GM10266 (cell line): ENCODE data around the gene FSD2.

Source experiments
- DNase-seq: peaks from one replicate; pipeline ENCODE4 v3.0.0; 2012; ENCODE audit errors: extremely low spot score
- TF ChIP-seq, protein P1 (sequence below): IDR thresholded peaks from 2 replicates; pipeline ENCODE4 v1.5.1; 2012; ENCODE audit warnings: mild to moderate bottlenecking, low read depth; ENCODE audit not compliant: control insufficient read depth, insufficient read depth; ENCODE audit errors: missing control alignments

The FSD2 gene

DNA sequence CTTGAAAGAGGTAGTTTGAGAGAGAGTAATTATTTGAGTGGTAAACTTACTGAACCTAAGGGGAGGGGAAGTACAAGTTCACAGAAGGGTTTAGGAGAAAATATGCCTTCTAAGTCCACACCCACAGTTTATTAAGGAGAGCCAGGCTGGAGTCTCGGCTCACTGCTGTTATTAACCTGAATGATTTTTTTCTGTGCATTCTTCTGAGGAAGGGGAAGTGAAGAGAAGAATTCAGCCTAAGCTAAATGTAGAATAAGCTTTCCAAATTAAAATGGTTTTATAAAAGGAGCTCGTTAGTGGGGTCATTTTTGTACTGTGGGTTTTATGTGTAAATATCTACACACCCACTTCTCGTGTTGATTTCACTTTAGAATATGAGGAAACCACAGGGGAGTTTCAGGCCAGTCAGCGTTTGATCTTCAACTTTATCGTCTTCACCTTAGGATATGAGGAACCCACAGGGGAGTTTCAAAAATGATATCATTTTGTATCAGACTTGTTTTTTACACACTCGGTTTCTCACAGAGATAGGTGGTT is 5.1 kb upstream of the FSD2 start:
- DNase-seq = no peak
- TF ChIP-seq, protein P1, sequence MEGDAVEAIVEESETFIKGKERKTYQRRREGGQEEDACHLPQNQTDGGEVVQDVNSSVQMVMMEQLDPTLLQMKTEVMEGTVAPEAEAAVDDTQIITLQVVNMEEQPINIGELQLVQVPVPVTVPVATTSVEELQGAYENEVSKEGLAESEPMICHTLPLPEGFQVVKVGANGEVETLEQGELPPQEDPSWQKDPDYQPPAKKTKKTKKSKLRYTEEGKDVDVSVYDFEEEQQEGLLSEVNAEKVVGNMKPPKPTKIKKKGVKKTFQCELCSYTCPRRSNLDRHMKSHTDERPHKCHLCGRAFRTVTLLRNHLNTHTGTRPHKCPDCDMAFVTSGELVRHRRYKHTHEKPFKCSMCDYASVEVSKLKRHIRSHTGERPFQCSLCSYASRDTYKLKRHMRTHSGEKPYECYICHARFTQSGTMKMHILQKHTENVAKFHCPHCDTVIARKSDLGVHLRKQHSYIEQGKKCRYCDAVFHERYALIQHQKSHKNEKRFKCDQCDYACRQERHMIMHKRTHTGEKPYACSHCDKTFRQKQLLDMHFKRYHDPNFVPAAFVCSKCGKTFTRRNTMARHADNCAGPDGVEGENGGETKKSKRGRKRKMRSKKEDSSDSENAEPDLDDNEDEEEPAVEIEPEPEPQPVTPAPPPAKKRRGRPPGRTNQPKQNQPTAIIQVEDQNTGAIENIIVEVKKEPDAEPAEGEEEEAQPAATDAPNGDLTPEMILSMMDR = no peak

DNA sequence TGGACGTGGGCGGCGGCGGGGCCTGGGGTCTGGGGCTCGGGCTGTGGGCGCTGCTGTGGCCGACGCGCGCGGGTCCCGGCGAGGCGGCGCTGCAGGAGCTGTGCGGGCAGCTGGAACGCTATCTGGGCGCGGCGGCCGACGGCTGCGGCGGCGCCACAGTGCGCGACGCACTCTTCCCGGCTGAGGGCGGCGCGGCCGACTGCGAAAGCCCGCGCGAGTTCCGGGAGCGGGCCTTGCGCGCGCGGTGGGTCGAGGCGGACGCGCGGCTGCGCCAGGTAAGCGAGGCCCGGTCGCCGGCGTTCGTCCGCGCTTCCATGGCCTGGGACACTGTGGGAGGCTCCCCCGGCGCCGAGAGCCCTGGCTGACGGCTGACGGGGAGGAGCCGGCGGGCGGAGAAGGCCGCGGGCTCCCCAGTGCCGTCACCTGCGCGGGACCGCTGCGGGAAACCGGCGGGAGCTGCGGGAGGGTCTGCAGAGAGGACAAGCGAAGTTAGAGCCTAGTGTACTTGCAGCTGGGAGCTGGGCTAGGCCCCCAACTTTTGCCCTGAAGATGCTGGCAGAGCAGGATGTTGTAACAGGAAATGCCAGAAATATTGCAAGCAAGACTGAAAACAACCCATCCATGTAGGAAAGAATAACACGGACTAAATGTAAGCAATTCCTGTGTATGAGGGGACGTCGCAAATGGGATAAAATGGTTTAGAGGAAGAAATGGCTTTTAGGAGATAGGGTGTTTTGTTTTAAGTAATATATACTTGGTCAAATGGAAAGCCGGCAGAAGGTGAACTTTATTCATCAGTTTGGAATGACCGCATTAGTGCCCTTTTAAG is 4.4 kb upstream of the FSD2 start:
- no peak for DNase-seq
- TF ChIP-seq, protein P1 = no peak

- TF ChIP-seq, protein P1 = peak; percentile 52
- DNase-seq = peak; percentile 95
Measured at GRCh38 chr15:82809308-82810060, 3.6 kb upstream of the FSD2 start, which contains the start of gene WHAMM. Gene WHAMM (plus strand): TSS chr15:82809628. CDS start chr15:82809727, 99 bp downstream.

DNA sequence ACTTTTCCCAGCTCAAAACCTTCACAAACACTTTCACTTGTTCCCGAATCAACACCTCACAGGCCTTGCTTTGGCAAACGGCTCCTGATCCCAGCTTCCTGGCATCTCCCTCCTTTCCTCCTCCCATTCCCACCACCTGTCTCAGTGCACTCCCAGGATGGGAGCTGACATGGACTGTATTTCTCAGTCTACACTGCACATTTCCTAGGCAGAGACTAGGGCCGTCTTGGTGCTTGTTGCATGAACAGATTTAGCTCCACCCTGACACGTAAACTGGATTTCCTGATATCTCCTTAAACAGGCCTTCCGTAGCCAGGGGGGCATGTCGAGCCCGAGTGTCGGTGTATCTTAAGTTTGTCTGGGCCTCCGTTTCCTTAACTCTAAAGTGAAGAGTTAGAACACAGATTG is 2.8 kb upstream of the FSD2 start:
- TF ChIP-seq, protein P1 = no peak
- DNase-seq = no peak

DNA sequence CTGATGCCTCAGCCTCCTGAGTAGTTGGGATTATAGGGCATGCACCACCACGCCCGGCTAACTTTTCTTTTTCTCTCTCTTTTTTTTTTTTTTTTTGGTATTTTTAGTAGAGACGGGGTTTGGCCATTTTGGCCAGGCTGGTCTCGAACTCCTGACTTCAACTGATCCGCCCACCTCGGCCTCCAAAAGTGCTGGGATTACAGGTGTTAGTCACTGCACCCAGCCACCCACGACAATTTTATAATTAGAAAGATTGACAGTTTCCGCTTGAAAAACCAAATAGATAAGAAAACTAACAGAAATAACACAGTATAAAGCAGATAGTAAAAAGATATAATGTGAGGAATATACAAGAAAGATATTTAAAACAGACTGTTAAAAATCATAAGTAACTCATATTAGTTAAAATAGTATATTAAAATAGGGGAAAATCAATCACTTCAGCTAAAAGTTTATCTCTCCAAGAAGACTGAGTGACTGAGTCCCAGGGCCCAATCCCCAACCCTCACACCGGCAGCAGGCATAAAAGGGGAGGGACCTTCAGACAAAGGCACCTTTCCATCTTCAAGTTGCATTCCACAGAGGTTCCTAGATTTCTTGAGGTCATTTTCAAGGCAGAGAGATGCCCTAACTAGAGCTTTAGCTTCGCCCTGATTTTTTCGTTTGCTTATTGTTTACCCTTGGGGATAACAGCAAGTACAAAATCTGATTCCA is 2.2 kb upstream of the FSD2 start:
- no peak for DNase-seq
- TF ChIP-seq, protein P1 = no peak

DNA sequence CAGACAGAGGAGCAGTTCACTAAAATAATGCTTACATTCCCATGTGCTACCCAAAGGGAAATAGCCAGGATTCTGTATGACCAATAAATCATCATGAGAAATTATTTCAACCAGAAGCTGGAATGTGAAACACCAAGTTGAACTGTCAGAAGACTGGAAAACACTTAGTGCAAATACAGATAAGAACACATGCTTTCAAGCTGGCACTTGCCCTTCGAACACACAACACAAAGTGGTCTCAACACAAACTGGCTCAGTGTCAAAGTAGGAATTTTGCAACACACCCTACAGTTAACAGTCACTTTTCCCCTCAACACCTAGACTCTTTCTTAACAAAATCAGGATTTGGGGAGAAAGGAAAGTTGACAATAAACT is 1.3 kb downstream of the FSD2 start:
- no peak for DNase-seq
- TF ChIP-seq, protein P1 = no peak
